ENCODE data around the gene SPDYE3.

SPDYE3 gene

GRCh38 chr7:100370746-100371145, 63.2 kb downstream of the SPDYE3 start:
- DNase-seq (ENCODE audit: low spot score), result no peak

- DNase-seq (ENCODE audit: low spot score), result no peak
Observed at GRCh38 chr7:100371561-100372171, 64.2 kb downstream of the SPDYE3 start.
